HepG2 (cell line): Measurements from ENCODE around the gene TMBIM1. TPM values are rescaled to one million over a fixed set of nuclear protein-coding genes. Genes with fewer than 3 reads are reported as not detected.

Source experiments
- ARID2 ChIP-seq: sonication (generic); formaldehyde crosslinking; IDR thresholded peaks from 2 replicates; pipeline ENCODE4 v1.8.1; 2022; ENCODE audit warnings: mild to moderate bottlenecking, missing genetic modification reagents, borderline replicate concordance
- ARID3A ChIP-seq: IDR thresholded peaks from 2 replicates; pipeline ENCODE4 v1.6.1; 2012; ENCODE audit warnings: low read depth, low read length, improper control_type of control experiment
- CSRNP2 ChIP-seq: sonication (generic); formaldehyde crosslinking; conservative IDR thresholded peaks from 2 replicates; pipeline ENCODE4 v1.8.0; 2022; ENCODE audit warnings: low read depth, missing genetic modification reagents
- IKZF4 ChIP-seq: sonication (generic); formaldehyde crosslinking; IDR thresholded peaks from 2 replicates; pipeline ENCODE4 v1.5.1; 2020; ENCODE audit warnings: borderline replicate concordance, mild to moderate bottlenecking, low read depth, missing genetic modification reagents; ENCODE audit errors: not compliant biosample characterization
- JUN ChIP-seq: sonication (generic); formaldehyde crosslinking; IDR thresholded peaks from 2 replicates; pipeline ENCODE4 v1.4.0; 2020; ENCODE audit warnings: mild to moderate bottlenecking, missing genetic modification reagents
- NR2C2 ChIP-seq: sonication (generic); formaldehyde crosslinking; IDR thresholded peaks from 2 replicates; pipeline ENCODE4 v1.4.0; 2020; ENCODE audit warnings: missing genetic modification reagents, mild to moderate bottlenecking, moderate library complexity, borderline replicate concordance
- ZBTB20 ChIP-seq: sonication (generic); formaldehyde crosslinking; IDR thresholded peaks from 2 replicates; pipeline ENCODE4 v1.8.1; 2023; ENCODE audit warnings: missing genetic modification reagents, low read depth, mild to moderate bottlenecking, borderline replicate concordance
- ZBTB42 ChIP-seq: sonication (generic); formaldehyde crosslinking; IDR thresholded peaks from 2 replicates; pipeline ENCODE4 v1.5.0; 2020; ENCODE audit warnings: mild to moderate bottlenecking, missing genetic modification reagents
- ZMAT3 ChIP-seq: sonication (generic); formaldehyde crosslinking; conservative IDR thresholded peaks from 2 replicates; pipeline ENCODE4 v1.7.0; 2021; ENCODE audit warnings: missing genetic modification reagents
- ZNF180 ChIP-seq: sonication (generic); formaldehyde crosslinking; IDR thresholded peaks from 2 replicates; pipeline ENCODE4 v1.4.0; 2020; ENCODE audit warnings: low read depth, missing genetic modification reagents, borderline replicate concordance
- ZNF569 ChIP-seq: sonication (generic); formaldehyde crosslinking; IDR thresholded peaks from 2 replicates; pipeline ENCODE4 v1.5.0; 2020; ENCODE audit warnings: mild to moderate bottlenecking, missing genetic modification reagents, moderate library complexity, borderline replicate concordance
- ZNF792 ChIP-seq: IDR thresholded peaks from 2 replicates; pipeline ENCODE4 v1.6.1; 2016
- ZSCAN20 ChIP-seq: sonication (generic); formaldehyde crosslinking; IDR thresholded peaks from 2 replicates; pipeline ENCODE4 v1.4.0; 2020; ENCODE audit warnings: missing genetic modification reagents, mild to moderate bottlenecking, borderline replicate concordance
- polyA plus RNA-seq, 8 experiments: library from polyadenylated mRNA; depleted of rRNA in 3 of 8; stranded (reverse) in 7 of 8; unstranded in 1 of 8; fragments of >200 nt; fragmentation: Illumina TruSeq in 4 of 8; extraction: Trizol in 4 of 8; gene quantifications; 2 replicates each; pipeline versions ENCODE4 v1.2.1 to v1.2.3, GENCODE V29; 2011 to 2016; ENCODE audit warnings: low read depth in 4 of 8, missing spikeins in 1 of 8, mixed read lengths in 1 of 8; ENCODE audit not compliant: insufficient read depth in 1 of 8
- total RNA-seq, 5 experiments: library from RNA; depleted of rRNA; stranded (reverse); fragments of >200 nt; fragmentation: Illumina TruSeq; extraction: Trizol; gene quantifications; 2 replicates each; pipeline ENCODE4 v1.2.3, GENCODE V29; 2016; ENCODE audit warnings: low read depth in 1 of 5
- TF ChIP-seq, protein P1 (sequence below): sonication (generic); formaldehyde crosslinking; IDR thresholded peaks from 2 replicates; pipeline ENCODE4 v1.5.0; 2020; ENCODE audit warnings: missing genetic modification reagents
- TF ChIP-seq, protein P2 (sequence below), 2 experiments: sonication (generic) in 1 of 2; formaldehyde crosslinking in 1 of 2; IDR thresholded peaks; 2 replicates each; pipeline versions ENCODE4 v1.6.1 to v1.9.0; 2014 to 2022; ENCODE audit warnings: antibody characterized with exemption in 1 of 2, borderline replicate concordance in 1 of 2, inconsistent platforms in 1 of 2, low read depth in 1 of 2, missing genetic modification reagents in 1 of 2
- TF ChIP-seq, protein P3 (sequence below): sonication (generic); formaldehyde crosslinking; IDR thresholded peaks from 2 replicates; pipeline ENCODE4 v1.5.0; 2020; ENCODE audit warnings: missing genetic modification reagents, mild to moderate bottlenecking, borderline replicate concordance

TMBIM1 gene
- total and polyA plus RNA-seq, 2 of the 13 experiments (the other 11 are each of a cell fraction or from before 2014, with no cell fraction given), result 127 to 139 TPM

GRCh38 chr2:218269900-218270720 lies 22.2 kb downstream of the TMBIM1 start, which contains the start of the genes AAMP and PNKD (continued):
- TF ChIP-seq, protein P1, sequence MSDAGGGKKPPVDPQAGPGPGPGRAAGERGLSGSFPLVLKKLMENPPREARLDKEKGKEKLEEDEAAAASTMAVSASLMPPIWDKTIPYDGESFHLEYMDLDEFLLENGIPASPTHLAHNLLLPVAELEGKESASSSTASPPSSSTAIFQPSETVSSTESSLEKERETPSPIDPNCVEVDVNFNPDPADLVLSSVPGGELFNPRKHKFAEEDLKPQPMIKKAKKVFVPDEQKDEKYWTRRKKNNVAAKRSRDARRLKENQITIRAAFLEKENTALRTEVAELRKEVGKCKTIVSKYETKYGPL (CRISPR knock-in tag), result 0 out of 2 replicates have a peak, but pooled peaks have one; percentile 35
- TF ChIP-seq ZNF792 (CRISPR knock-in tag), result no peak
- peak; percentile 16 for TF ChIP-seq ZBTB20 (CRISPR knock-in tag)
- no peak for TF ChIP-seq ARID3A
- peak; percentile 96; the same call in 1 of the 2 replicates for TF ChIP-seq ARID2 (CRISPR knock-in tag)
- peak; percentile 35; the same call in 1 of the 2 replicates for TF ChIP-seq ZMAT3 (CRISPR knock-in tag)
- TF ChIP-seq NR2C2 (CRISPR knock-in tag), result peak; percentile 85
- TF ChIP-seq ZNF180, result no peak
- TF ChIP-seq ZSCAN20, result peak; percentile 73; the same call in 1 of the 2 replicates
- TF ChIP-seq, protein P2, sequence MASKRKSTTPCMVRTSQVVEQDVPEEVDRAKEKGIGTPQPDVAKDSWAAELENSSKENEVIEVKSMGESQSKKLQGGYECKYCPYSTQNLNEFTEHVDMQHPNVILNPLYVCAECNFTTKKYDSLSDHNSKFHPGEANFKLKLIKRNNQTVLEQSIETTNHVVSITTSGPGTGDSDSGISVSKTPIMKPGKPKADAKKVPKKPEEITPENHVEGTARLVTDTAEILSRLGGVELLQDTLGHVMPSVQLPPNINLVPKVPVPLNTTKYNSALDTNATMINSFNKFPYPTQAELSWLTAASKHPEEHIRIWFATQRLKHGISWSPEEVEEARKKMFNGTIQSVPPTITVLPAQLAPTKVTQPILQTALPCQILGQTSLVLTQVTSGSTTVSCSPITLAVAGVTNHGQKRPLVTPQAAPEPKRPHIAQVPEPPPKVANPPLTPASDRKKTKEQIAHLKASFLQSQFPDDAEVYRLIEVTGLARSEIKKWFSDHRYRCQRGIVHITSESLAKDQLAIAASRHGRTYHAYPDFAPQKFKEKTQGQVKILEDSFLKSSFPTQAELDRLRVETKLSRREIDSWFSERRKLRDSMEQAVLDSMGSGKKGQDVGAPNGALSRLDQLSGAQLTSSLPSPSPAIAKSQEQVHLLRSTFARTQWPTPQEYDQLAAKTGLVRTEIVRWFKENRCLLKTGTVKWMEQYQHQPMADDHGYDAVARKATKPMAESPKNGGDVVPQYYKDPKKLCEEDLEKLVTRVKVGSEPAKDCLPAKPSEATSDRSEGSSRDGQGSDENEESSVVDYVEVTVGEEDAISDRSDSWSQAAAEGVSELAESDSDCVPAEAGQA (IDR thresholded peaks at IDR 0.05; ENCODE audit: low read depth), result peak; percentile 90
- TF ChIP-seq, protein P2 (CRISPR knock-in tag; IDR thresholded peaks at IDR 0.05; ENCODE audit: borderline replicate concordance), result no peak
- peak; percentile 89; the same call in 1 of the 2 replicates for TF ChIP-seq ZNF569 (CRISPR knock-in tag)
- TF ChIP-seq, protein P3, sequence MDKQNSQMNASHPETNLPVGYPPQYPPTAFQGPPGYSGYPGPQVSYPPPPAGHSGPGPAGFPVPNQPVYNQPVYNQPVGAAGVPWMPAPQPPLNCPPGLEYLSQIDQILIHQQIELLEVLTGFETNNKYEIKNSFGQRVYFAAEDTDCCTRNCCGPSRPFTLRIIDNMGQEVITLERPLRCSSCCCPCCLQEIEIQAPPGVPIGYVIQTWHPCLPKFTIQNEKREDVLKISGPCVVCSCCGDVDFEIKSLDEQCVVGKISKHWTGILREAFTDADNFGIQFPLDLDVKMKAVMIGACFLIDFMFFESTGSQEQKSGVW (CRISPR knock-in tag), result no peak
- TF ChIP-seq JUN (CRISPR knock-in tag), result no peak; the same call in 1 of the 2 replicates
- no peak for TF ChIP-seq CSRNP2
- peak; percentile 9 for TF ChIP-seq IKZF4 (CRISPR knock-in tag)
- no peak; the same call in 1 of the 2 replicates for TF ChIP-seq ZBTB42
